DND-41 (cell line): Measurements from ENCODE around the gene SPRR3.

ENCODE experiments used
- CTCF ChIP-seq: IDR thresholded peaks from 2 replicates; pipeline ENCODE4 v1.5.1; 2012; ENCODE audit warnings: borderline replicate concordance, low read length, moderate library complexity, mild to moderate bottlenecking; ENCODE audit not compliant: poor library complexity, severe bottlenecking; ENCODE audit errors: extremely low read depth
- EZH2 ChIP-seq: IDR thresholded peaks from 3 replicates; pipeline ENCODE4 v1.6.1; 2012; ENCODE audit warnings: borderline replicate concordance, low read depth, mild to moderate bottlenecking, moderate library complexity, low read length, inconsistent platforms; ENCODE audit not compliant: severe bottlenecking

DNA sequence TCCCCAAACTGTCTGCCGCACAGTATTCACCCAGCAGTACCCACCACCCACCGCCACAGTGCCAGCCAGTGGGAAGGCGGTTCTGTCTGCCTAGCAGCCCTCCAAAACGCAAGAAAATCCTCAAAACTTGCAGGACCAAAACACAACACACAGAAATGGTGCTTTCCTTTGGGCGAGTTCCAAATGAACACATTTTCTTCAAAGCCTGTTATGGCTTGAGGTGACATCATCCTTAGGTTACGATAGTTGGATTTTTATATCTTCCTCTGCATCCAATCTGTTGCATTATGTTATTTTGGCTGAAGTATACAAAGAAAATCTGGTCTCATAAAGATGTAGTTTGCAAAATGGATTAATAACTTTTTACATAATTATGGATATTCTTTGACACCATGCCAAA is 8.4 kb upstream of the SPRR3 start:
- TF ChIP-seq CTCF (no peak), EZH2 (no peak)
